Measurements from ENCODE around the gene ASPSCR1. TPM values are rescaled to one million over a fixed set of nuclear protein-coding genes. Genes with fewer than 3 reads are reported as not detected.

ASPSCR1 gene
- total RNA-seq, 4 donors from 2014 or later, result 12.6 to 24.3 (median 15.1) TPM

- ATAC-seq (ENCODE audit: low FRiP score) (peak; percentile 35), DNase-seq (ENCODE audit: low spot score) (no peak)
- TF ChIP-seq, protein P1, sequence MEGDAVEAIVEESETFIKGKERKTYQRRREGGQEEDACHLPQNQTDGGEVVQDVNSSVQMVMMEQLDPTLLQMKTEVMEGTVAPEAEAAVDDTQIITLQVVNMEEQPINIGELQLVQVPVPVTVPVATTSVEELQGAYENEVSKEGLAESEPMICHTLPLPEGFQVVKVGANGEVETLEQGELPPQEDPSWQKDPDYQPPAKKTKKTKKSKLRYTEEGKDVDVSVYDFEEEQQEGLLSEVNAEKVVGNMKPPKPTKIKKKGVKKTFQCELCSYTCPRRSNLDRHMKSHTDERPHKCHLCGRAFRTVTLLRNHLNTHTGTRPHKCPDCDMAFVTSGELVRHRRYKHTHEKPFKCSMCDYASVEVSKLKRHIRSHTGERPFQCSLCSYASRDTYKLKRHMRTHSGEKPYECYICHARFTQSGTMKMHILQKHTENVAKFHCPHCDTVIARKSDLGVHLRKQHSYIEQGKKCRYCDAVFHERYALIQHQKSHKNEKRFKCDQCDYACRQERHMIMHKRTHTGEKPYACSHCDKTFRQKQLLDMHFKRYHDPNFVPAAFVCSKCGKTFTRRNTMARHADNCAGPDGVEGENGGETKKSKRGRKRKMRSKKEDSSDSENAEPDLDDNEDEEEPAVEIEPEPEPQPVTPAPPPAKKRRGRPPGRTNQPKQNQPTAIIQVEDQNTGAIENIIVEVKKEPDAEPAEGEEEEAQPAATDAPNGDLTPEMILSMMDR (IDR thresholded peaks at IDR 0.05), result no peak
Measured at GRCh38 chr17:82006468-82007227, 29.2 kb downstream of the ASPSCR1 start.

- TF ChIP-seq, protein P1 (IDR thresholded peaks at IDR 0.05), result no peak
- ATAC-seq (ENCODE audit: low FRiP score), result no peak
Measured at GRCh38 chr17:82007228-82007494, 29.7 kb downstream of the ASPSCR1 start.

GRCh38 chr17:82007495-82008257 is 30.2 kb downstream of the ASPSCR1 start:
- DNase-seq (ENCODE audit: low spot score), result no peak
- TF ChIP-seq, protein P1 (IDR thresholded peaks at IDR 0.05), result no peak
- ATAC-seq (ENCODE audit: low FRiP score), result no peak

More at GRCh38 chr17:82007228-82007494, 29.7 kb downstream of the ASPSCR1 start:
- DNase-seq (ENCODE audit: low spot score), result no peak

DNA sequence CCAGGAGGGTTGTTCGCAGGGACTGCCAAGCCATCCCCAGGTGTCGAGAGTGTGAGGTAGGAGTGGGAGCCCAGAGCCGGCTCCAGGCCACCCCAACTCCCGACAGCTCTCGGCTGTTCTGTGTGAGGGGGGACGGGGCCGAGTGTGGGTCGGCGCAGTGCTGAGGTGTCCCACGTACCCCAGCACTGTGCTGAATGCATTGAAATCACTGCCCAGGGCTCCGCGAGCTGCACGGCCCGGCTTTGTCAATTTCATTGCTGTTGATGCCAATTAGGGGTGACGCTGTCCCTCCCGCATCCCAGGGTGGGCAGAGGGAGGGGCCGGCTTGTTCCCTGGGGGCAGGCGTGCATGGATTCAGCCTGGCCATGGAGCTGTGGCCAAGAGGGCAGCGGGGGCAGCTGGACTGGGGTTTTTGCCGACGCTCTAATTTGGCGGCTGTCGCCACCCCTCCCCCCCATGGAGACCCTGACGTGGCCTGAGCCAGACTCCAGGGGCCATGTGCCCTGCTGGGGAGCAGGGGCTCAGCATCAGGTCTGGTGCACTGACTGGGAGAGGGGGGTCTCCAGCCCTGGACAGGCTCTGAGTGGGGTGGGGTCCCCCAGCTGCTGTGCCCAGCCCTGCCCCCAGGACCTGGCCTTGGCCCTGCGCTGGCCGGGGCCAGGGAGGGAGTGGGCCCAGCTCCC is 31.0 kb downstream of the ASPSCR1 start:
- TF ChIP-seq, protein P1 (IDR thresholded peaks at IDR 0.05), result no peak
- no peak for ATAC-seq (ENCODE audit: low FRiP score)
- no peak for DNase-seq (ENCODE audit: low spot score)

DNA sequence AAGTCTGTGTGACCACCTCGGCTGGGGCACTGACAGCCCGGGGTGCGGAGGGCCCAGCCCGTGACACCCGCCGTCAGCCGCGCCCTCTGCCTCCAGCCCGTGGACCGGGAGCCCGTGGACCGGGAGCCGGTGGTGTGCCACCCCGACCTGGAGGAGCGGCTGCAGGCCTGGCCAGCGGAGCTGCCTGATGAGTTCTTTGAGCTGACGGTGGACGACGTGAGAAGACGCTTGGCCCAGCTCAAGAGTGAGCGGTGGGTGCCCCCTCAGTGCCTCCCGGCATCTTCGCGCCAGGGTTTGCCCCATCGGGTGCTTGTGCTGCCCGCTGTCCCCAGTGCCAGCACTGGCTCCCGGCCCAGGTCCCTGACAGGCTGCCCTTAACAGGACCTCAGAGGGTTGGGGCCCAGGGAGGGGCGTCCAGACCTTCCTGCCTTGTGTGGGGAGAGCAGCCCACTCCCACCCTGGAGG is 31.5 kb downstream of the ASPSCR1 start:
- no peak for ATAC-seq (ENCODE audit: low FRiP score)
- TF ChIP-seq, protein P1 (IDR thresholded peaks at IDR 0.05), result no peak
- no peak for DNase-seq (ENCODE audit: low spot score)

- ATAC-seq (ENCODE audit: low FRiP score) (no peak), DNase-seq (ENCODE audit: low spot score) (no peak)
- TF ChIP-seq, protein P1 (IDR thresholded peaks at IDR 0.05), result no peak
Measured at GRCh38 chr17:82009413-82009812, 32.0 kb downstream of the ASPSCR1 start.
